ENCODE measurements around the gene ADGRG6.

ADGRG6 gene

GRCh38 chr6:142349215-142349823, 47.5 kb downstream of the ADGRG6 start:
- no peak for DNase-seq (ENCODE audit: low read depth)

GRCh38 chr6:142350309-142350708, 48.5 kb downstream of the ADGRG6 start:
- DNase-seq (ENCODE audit: low read depth): no peak

GRCh38 chr6:142353690-142354089, 51.9 kb downstream of the ADGRG6 start:
- no peak for DNase-seq (ENCODE audit: low read depth)

GRCh38 chr6:142354650-142355049, 52.8 kb downstream of the ADGRG6 start:
- no peak for DNase-seq (ENCODE audit: low read depth)

GRCh38 chr6:142355520-142356174, 53.8 kb downstream of the ADGRG6 start:
- no peak for DNase-seq (ENCODE audit: low read depth)

- no peak for DNase-seq (ENCODE audit: low read depth)
Observed at GRCh38 chr6:142356201-142356883, 54.5 kb downstream of the ADGRG6 start.

GRCh38 chr6:142356884-142357225, 55.0 kb downstream of the ADGRG6 start:
- DNase-seq (ENCODE audit: low read depth): no peak

- peak; percentile 74 for DNase-seq (ENCODE audit: low read depth)
Observed at GRCh38 chr6:142357879-142358278, 56.1 kb downstream of the ADGRG6 start.

GRCh38 chr6:142359271-142359960, 57.6 kb downstream of the ADGRG6 start:
- DNase-seq (ENCODE audit: low read depth): peak; percentile 51

GRCh38 chr6:142361345-142361744, 59.5 kb downstream of the ADGRG6 start:
- no peak for DNase-seq (ENCODE audit: low read depth)

GRCh38 chr6:142361779-142362750, 60.3 kb downstream of the ADGRG6 start:
- peak; percentile 97 for DNase-seq (ENCODE audit: low read depth)

- no peak for DNase-seq (ENCODE audit: low read depth)
Observed at GRCh38 chr6:142367061-142367460, 65.3 kb downstream of the ADGRG6 start.

- peak; percentile 59 for DNase-seq (ENCODE audit: low read depth)
Observed at GRCh38 chr6:142367501-142368018, 65.8 kb downstream of the ADGRG6 start.

- no peak for DNase-seq (ENCODE audit: low read depth)
Observed at GRCh38 chr6:142369266-142369665, 67.5 kb downstream of the ADGRG6 start.

- DNase-seq (ENCODE audit: low read depth): peak; percentile 66
Observed at GRCh38 chr6:142372348-142372747, 70.5 kb downstream of the ADGRG6 start.

- peak; percentile 56 for DNase-seq (ENCODE audit: low read depth)
Observed at GRCh38 chr6:142373268-142374090, 71.7 kb downstream of the ADGRG6 start.

GRCh38 chr6:142374091-142374770, 72.4 kb downstream of the ADGRG6 start:
- DNase-seq (ENCODE audit: low read depth): peak; percentile 17

- peak; percentile 97 for DNase-seq (ENCODE audit: low read depth)
Observed at GRCh38 chr6:142374965-142375733, 73.3 kb downstream of the ADGRG6 start.

GRCh38 chr6:142376115-142376514, 74.3 kb downstream of the ADGRG6 start:
- DNase-seq (ENCODE audit: low read depth): peak; percentile 60

Measured in EH (cell line).